Stomach smooth muscle (tissue), 2 donors: ENCODE measurements around the gene SNRK.

Source experiments
- H3K27ac ChIP-seq: one replicate; pipeline ENCODE4 v1.7.0; 2013; ENCODE audit warnings: mild to moderate bottlenecking, low read length, inconsistent platforms
- H3K27me3 ChIP-seq, 2 donors: one replicate each; pipeline ENCODE4 v1.7.0; 2013; ENCODE audit warnings: low read length in 2 of 2; ENCODE audit not compliant: insufficient read depth in 2 of 2, control insufficient read depth in 1 of 2
- H3K36me3 ChIP-seq, 2 donors: one replicate each; pipeline ENCODE4 v1.7.0; 2013; ENCODE audit warnings: low read length in 2 of 2; ENCODE audit not compliant: control insufficient read depth in 2 of 2, insufficient read depth in 2 of 2
- H3K4me1 ChIP-seq: one replicate; pipeline ENCODE4 v1.7.0; 2013; ENCODE audit warnings: low read length; ENCODE audit not compliant: control insufficient read depth, insufficient read depth
- H3K4me3 ChIP-seq, 2 donors: one replicate each; pipeline ENCODE4 v1.7.0; 2013; ENCODE audit warnings: low read length in 2 of 2
- H3K9ac ChIP-seq, 2 donors: one replicate each; pipeline ENCODE4 v1.7.0; 2013; ENCODE audit warnings: low read length in 2 of 2, mild to moderate bottlenecking in 1 of 2
- H3K9me3 ChIP-seq, 2 donors: one replicate each; pipeline ENCODE4 v1.7.0; 2013; ENCODE audit warnings: low read length in 2 of 2; ENCODE audit not compliant: control insufficient read depth in 2 of 2
- donor health status: healthy.
- donor health status: Pancreatic carcinoma.

SNRK gene

DNA sequence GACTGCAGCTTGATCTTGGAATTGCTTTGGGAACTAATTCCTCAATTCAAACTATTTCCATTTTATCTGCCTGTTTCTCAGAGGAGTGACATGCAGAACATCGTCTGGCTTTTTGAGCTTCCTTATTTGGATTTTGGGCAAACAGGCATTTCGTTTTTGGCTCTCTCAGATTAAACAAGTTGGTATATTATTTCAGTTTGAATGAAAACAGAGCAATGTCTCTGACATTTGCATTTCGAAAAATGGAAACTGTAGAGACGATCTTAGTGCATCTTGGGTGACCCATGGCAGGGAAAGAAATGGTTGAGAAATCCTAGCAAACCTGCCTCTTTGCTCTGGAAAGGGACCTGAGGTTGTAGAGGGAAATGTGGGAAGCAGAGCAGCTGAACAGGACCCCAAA lies 33.0 kb upstream of the SNRK start:
- no peaks in the 10 kb centered on the region for H3K9me3 ChIP-seq
- no peak overlapping the region for H3K9ac ChIP-seq
- H3K4me3 ChIP-seq = no peak overlapping the region
- peak overlapping the region; percentile 81 for H3K27ac ChIP-seq
- H3K4me1 ChIP-seq = peaks cover 29% of the 10 kb centered on the region
- no peaks in the 10 kb centered on the region for H3K27me3 ChIP-seq
- H3K36me3 ChIP-seq = no peaks in the 10 kb centered on the region

DNA sequence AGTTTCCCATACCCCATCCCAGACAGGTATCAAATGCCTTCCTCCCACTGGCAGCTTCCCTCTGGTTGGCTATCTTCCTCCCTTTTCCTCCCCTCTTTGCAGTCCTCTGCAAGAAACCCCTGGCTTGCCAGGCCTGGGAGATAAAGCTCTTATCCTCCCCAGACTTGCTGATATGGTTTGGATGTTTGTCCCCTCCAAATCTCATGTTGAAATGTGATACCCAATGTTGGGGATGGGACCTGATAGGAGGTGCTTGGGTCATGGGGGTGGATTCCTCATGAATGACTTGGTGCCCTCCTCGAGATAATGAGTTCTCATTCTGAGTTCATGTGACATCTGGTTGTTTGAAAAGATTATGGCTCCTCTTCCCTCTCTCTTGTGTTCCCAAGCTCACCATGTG lies 32.2 kb upstream of the SNRK start:
- Histone ChIP-seq H3K4me1 (peaks cover 25% of the 10 kb centered on the region), H3K36me3 (no peaks in the 10 kb centered on the region), H3K4me3 (no peak overlapping the region), H3K27me3 (no peaks in the 10 kb centered on the region), H3K27ac (peak overlapping the region; percentile 81), H3K9ac (no peak overlapping the region), H3K9me3 (no peaks in the 10 kb centered on the region)

DNA sequence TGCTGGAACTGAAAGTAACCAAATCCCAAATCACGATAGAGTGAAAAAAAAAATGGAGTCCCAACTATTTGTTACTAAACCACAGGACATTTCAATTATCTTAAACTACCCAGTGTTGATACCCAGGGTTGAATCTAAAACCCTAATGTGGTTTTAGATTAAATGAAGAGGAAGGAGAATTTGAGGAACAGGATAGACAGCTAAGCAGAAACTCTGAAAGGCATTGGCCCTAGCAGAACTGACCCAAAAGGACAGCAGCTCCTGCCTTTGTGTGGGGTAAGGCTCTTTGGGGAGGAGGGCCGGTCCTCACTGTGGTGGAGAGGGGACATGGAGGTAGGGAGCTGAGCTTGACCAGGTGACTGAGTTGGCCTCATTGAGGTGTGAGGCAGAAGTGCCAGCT lies 30.7 kb upstream of the SNRK start:
- no peaks in the 10 kb centered on the region for H3K27me3 ChIP-seq
- H3K4me3 ChIP-seq = no peak overlapping the region
- H3K27ac ChIP-seq = no peak overlapping the region
- H3K36me3 ChIP-seq = no peaks in the 10 kb centered on the region
- no peak overlapping the region for H3K9ac ChIP-seq
- peaks cover 25% of the 10 kb centered on the region for H3K4me1 ChIP-seq
- H3K9me3 ChIP-seq = no peaks in the 10 kb centered on the region

DNA sequence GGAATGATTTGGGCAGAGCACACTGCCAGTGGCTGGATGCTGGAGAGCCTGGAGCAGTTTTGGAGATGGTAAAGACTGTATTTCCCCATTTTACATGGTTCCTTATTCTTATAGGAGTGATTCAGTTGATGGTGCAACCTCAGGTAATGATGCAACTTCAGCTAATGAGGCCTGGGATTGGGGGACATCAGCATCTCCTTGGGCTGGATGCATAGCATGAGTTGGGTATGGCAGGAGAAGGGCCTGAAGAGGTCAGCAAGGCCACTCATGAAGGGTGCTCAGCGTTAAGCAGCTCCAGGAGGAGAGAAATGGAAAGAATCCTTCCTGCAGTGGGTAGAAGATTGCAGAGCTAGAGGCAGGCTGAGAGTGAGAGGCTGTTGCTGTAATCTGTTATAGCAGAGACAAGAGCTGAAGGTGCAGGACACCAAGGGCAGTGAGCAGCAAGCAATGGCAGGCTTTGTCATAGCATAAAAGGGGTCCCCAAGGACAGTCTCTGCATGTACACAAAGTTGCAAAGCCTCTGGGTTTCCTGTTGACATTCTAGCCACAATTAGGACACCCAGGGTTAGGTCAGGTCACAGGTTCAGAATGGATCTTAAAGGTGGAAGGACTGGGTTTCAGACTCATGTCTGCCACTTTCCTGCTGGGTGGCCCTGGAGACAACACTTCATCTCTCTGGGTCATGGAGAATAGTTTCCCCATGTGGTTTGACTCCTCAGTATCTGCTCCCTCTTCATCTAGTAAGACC lies 29.5 kb upstream of the SNRK start:
- Histone ChIP-seq H3K4me3 (no peak overlapping the region), H3K9me3 (no peaks in the 10 kb centered on the region), H3K4me1 (peaks cover 25% of the 10 kb centered on the region), H3K27ac (no peak overlapping the region), H3K36me3 (no peaks in the 10 kb centered on the region), H3K9ac (no peak overlapping the region), H3K27me3 (no peaks in the 10 kb centered on the region)

DNA sequence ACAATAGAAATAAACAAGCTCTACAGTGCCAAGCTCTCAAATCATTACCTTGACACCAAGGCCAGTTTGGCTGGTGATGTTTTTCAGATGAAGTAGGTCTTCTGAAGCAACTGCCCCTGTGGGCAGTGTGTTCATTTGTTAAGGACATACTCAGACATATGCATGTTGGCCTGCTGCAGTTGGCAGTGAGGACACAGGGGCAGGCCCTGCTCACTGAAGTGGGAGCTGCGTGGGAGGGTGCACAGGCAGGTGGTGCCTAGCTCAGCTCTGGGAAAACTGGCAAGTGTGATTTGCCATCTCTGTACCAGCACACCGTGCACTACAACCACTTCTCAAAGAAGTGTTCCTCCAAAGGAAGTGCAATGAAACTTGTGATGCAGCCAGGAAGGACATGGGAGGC lies 28.5 kb upstream of the SNRK start:
- H3K4me3 ChIP-seq = no peak overlapping the region
- no peaks in the 10 kb centered on the region for H3K27me3 ChIP-seq
- no peaks in the 10 kb centered on the region for H3K36me3 ChIP-seq
- peaks cover 20% of the 10 kb centered on the region for H3K4me1 ChIP-seq
- no peaks in the 10 kb centered on the region for H3K9me3 ChIP-seq
- H3K9ac ChIP-seq = no peak overlapping the region
- H3K27ac ChIP-seq = no peak overlapping the region

DNA sequence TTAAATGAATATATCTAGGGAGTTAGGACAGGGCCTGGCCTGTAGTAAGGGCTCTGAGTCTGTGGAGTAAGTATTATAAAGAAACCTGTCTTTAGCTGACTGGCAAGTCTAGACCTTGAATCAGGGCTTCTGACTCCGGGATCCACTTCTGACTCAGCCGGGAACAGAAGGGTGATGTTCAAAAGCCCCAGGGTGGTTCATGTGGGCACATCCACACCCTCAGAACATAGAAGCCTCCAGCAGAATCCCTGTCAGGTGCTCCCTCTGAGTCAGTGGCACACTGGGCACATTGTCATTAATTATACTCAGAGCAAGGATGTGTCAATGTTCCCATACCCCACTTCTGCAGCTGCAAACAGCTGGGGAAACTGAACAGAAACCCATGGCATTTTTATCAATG lies 26.7 kb upstream of the SNRK start:
- no peaks in the 10 kb centered on the region for H3K36me3 ChIP-seq
- H3K4me3 ChIP-seq = no peak overlapping the region
- H3K27me3 ChIP-seq = no peaks in the 10 kb centered on the region
- H3K9ac ChIP-seq = no peak overlapping the region
- no peak overlapping the region for H3K27ac ChIP-seq
- peaks cover 4% of the 10 kb centered on the region for H3K4me1 ChIP-seq
- H3K9me3 ChIP-seq = no peaks in the 10 kb centered on the region

DNA sequence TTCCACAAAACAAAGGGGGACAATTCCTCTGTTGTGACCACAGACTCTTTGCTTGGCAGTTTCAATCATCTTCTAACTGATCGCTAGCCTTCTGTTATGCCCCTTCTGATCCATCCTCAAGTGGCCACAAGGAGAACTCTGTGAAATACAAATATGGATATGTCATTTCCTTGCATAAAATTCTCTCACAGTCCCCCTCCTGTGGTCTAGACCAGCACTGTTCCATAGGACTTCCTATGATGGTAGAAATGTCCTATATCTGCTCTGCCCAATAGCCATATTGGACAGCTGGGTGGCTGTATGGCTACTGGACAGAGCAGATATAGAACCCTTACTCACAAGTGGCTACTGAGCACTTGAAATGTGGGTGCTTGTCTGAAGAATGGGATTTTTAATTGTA lies 25.9 kb upstream of the SNRK start:
- no peak overlapping the region for H3K27ac ChIP-seq
- no peak overlapping the region for H3K9ac ChIP-seq
- peaks cover 3% of the 10 kb centered on the region for H3K4me1 ChIP-seq
- H3K4me3 ChIP-seq = no peak overlapping the region
- no peaks in the 10 kb centered on the region for H3K27me3 ChIP-seq
- no peaks in the 10 kb centered on the region for H3K9me3 ChIP-seq
- no peaks in the 10 kb centered on the region for H3K36me3 ChIP-seq

DNA sequence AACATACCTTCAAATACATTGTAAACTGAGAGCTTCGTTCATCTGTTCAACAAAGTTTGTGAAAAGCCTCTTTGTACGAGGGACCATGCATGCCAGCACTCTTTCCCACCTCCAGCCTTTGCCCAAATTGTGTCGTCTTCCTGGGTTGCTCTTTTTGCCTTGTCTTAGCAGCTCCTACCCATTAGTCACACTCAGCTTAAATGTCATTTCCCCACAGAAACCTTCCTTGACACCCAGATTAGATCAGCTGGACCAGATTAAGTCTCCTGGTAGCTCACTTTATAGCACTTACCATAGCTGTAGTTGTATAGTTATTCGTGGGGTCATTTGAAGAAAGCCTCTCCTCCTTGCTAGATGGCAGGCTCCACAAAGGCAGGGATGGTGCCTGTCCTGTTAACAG lies 24.1 kb upstream of the SNRK start:
- H3K9ac ChIP-seq = no peak overlapping the region
- H3K4me1 ChIP-seq = no peaks in the 10 kb centered on the region
- no peaks in the 10 kb centered on the region for H3K27me3 ChIP-seq
- no peaks in the 10 kb centered on the region for H3K9me3 ChIP-seq
- H3K27ac ChIP-seq = no peak overlapping the region
- no peaks in the 10 kb centered on the region for H3K36me3 ChIP-seq
- H3K4me3 ChIP-seq = no peak overlapping the region

DNA sequence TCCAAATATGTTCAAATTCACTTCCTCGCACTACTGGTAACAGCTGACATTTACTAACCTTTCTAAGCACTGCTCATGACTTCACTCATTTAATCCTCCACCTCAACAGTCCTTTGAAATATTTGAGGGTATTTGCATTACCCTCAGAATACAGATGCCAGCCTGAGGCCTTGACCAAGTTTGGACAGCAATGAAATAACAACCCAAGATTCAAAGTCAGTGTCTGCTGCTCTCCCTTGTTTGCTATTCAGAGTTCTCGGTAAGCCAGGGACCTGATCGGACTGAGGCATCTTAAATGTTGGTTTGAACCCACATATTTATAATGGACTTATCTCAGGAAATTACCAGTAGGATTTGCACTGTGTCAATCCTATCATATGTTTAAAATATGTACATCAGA lies 19.9 kb upstream of the SNRK start:
- no peak overlapping the region for H3K9ac ChIP-seq
- no peak overlapping the region for H3K27ac ChIP-seq
- no peaks in the 10 kb centered on the region for H3K27me3 ChIP-seq
- H3K36me3 ChIP-seq = no peaks in the 10 kb centered on the region
- no peaks in the 10 kb centered on the region for H3K9me3 ChIP-seq
- H3K4me3 ChIP-seq = no peak overlapping the region
- no peaks in the 10 kb centered on the region for H3K4me1 ChIP-seq

DNA sequence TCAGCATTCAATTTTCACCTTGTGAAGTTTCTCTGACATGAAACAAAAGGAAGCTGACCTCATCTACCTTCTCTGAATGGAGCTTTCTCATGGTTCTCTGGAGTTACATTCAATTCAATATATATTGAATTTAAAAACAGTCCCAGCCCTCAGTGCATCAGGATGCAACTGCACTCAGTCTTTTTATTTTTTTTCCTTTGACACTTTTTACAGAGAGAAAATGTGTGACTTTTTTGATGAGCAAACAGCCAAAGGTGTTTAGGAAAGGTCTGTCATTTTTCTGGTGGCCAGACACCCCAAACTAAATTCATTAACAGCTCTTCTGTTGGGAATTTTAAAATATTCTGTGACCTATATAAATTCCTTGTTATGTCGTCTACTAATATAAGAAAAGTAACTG lies 19.3 kb upstream of the SNRK start:
- H3K36me3 ChIP-seq = no peaks in the 10 kb centered on the region
- no peak overlapping the region for H3K27ac ChIP-seq
- no peaks in the 10 kb centered on the region for H3K27me3 ChIP-seq
- H3K9ac ChIP-seq = no peak overlapping the region
- no peaks in the 10 kb centered on the region for H3K9me3 ChIP-seq
- no peaks in the 10 kb centered on the region for H3K4me1 ChIP-seq
- no peak overlapping the region for H3K4me3 ChIP-seq

DNA sequence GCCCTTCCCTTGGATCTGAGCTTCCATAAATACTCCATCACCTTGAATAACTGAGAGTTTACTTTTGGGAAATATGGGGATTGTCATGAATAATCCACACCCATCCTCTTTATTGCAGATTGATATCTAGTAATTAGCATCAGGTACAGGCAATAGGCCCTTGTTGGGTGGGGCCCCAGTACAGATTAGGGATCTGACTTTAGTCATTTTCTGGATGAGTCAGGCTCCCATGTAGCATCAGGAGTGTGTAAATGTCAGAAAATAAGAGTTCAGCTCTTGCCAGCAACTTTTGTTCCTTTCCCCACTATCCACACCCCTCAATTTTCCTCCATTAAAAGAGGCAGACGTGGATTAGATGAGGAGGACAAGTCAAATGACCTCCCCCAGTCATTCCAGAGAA lies 17.7 kb upstream of the SNRK start:
- no peak overlapping the region for H3K27ac ChIP-seq
- H3K4me1 ChIP-seq = no peaks in the 10 kb centered on the region
- no peaks in the 10 kb centered on the region for H3K36me3 ChIP-seq
- H3K27me3 ChIP-seq = no peaks in the 10 kb centered on the region
- H3K9me3 ChIP-seq = no peaks in the 10 kb centered on the region
- no peak overlapping the region for H3K4me3 ChIP-seq
- no peak overlapping the region for H3K9ac ChIP-seq
